Epidermal melanocyte (primary cell): ENCODE data around the gene HS3ST4.
"Not testable (repeated sequence)": the region's sequence is repeated elsewhere in the genome, so short reads cannot be mapped to it uniquely, and the experiment has no call there.

Experiments
- DNase-seq: peaks from one replicate; pipeline ENCODE4 v3.0.0; 2011; ENCODE audit warnings: low spot score; ENCODE audit not compliant: insufficient read length

Gene HS3ST4

DNA sequence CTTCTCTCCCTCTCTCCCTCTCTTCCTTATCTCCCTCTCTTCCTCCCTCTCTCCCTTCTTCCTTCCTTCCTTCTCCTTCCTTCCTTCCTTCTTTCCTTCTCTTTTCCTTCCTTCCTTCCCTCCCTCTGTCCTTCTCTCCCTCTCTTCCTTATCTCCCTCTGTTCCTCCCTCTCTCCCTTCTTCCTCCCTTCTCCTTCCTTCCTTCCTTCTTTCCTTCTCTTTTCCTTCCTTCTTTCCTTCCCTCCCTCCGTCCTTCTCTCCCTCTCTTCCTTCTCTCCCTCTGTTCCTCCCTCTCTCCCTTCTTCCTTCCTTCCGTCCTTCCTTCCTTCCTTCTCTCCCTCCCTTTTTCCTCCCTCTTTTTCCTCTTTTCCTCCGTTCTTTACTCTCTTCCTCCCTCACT is 38.6 kb downstream of the HS3ST4 start:
- DNase-seq, result no peak

DNA sequence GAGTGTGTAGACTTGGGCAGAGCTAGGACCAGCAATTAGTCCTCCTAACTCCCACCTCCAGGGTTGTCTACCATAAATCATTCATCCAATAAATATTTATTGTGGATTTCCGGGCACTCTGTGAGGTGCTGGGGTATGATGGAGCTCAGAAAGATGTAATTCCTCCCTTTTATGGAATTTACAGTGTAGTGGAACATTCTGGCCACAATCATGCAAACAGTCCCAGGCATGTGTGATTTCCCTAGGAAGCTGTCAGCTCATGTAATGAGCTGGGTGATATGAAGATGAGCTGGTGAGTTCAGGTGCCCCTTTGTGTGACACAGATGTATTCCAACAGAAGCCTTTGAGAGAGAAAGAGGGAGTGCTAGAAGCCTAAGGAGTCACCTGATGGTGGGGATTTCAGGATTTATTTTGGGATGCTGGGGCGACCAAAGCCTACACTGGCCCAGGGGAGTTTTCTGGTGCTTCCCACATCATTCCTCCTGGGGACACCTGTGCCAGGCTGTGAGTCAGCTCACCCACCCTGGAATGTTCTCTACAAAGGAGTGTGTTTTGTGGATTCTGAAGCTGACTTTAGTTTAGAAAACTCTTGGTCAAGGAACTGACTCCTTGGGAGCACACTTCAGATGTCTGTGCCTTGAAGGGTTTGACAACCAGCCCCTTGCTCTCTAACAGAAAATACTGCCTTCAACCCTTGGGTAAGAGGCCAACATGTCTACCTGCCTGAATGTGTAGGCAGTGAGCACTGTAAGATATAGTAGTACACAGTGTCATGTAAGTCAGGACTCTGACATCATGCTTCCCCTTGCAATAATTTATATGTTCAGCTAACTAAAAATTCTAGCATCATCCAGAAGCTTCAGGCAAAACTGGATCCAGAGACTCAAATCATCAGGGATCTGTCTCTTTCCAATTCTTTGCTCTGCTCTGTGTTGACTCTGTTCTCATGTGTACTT is 42.9 kb downstream of the HS3ST4 start:
- no peak for DNase-seq

DNA sequence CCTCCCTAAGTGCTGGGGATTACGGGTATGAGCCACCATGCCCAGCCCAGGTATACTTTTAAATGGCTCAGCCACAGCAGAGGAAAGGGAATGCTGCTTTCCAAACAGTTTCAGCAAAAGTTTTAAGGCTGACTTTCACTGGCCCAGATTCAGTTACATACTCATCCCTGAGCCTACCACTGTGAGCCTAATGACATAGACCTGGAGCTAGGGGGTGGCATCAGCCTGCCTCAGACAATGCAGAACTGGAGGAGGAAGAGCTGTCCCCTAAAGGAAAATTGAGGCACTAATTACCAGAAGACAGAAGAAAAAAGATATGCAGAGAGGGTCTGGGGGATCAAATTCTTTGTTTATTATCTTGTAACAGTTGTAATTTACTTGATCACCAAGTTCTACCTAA is 43.9 kb downstream of the HS3ST4 start:
- no peak for DNase-seq

DNA sequence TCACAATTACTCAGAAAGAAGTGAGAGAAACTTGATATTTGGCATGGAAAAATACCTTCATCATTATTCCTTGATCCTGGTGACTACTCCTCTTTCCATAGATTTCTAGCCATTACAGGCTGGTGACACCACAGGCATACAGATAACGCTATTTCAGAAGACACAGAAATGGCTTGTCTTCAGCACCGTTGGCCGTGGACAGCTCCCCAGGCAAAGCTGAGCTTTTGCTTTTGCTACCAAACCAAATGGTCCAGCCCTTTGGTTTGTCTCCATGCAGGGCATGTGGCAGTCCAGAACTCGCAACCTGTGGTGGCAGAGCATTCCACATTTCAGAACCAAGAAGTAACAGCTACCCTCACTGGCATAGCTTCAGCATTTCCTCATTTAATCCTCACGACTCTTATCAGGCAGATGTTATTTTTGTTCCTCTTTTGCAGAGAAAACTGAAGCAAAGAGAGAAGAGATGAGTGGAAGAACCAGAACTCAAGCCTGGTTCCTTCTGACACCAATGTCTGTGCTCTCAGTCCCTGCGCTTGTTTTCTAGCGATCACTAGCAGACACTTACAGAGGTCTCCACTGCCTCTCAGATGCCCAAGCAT is 55.5 kb downstream of the HS3ST4 start:
- no peak for DNase-seq

- no peak for DNase-seq
Measured at GRCh38 chr16:25748092-25748654, 56.4 kb downstream of the HS3ST4 start.

DNA sequence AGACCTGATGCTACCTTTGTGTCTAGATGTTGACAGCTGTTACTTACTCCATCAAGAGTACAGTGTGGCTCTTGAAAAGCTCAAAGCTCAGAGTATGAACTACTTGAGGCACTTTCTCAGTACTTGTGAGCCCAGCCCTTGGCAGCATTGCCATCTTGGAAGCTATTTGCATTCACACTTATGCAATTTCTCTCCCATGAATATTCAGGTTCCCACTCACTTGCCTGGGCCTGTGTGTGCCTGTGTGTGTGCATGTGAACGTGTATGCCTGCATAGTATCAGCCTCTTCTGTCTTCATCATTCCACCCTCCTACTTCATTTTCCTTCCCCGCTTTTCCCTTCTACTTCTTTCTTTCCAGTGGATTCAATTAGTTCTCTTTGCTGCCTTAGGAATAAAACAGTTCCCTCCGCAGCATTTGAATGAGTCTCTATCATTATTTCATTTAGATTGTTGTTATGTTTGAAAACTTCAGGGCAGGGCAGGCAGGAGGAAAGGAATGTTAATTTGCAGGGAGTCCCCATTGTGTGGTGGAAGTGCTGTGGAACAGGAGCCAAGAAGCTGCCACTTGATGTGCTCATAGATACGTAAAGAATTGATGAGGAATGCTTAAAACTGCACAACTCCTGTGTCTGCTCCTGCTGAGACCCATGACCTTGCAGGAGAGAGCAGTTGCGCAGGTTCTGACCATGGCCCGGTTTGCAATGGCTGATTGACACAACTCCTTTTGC is 58.9 kb downstream of the HS3ST4 start:
- DNase-seq, result no peak

DNA sequence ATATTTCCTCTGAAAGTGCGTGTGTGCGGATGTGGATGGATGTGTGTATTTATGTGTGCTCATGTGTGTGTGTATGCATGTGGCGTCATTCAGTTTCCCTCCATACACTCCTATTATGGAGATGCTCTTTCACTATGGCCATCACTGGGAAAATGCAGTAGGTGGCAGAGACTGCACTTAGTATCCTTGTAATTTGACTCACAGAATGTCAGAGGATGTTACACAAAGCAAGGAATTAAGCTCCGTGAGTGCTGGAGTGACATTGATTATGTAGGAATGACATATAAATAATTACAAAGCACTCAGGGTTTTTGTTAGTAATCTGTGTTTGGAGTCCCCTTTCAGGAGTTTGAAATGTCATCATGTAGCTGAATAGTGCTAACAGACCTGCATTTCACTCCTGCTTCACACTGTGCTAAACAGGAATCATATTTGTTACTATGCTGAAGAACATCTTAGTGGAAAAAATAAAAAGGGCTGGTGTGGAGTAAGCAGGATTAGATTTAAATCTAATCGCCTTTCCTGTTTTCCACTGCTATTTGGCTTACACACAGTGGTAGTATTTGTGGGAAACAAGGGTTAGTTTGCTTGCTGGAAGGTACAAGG is 59.6 kb downstream of the HS3ST4 start:
- no peak for DNase-seq

DNA sequence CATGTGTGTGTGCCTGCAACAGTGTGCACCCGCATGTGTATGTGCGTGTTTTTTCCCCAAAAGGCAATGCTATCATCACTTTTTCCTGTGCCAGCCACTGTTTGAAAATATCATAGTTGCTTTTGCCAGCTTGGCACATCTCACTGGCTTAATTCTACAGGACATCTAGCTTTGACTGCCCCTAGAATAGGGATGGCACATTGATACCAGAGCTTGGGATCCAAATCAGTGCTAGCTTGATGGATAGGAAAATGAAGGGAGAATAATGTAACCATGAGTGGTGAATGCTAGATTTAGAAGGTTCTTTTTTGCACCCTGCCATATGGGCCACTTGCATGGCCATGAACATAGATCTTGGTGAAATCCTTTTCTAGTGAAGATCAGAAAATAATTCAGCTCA is 72.7 kb downstream of the HS3ST4 start:
- no peak for DNase-seq

GRCh38 chr16:25771216-25771615 is 79.5 kb downstream of the HS3ST4 start:
- no peak for DNase-seq

GRCh38 chr16:25771812-25772568 is 80.2 kb downstream of the HS3ST4 start:
- no peak for DNase-seq

GRCh38 chr16:25776214-25776613 is 84.5 kb downstream of the HS3ST4 start:
- not testable (repeated sequence) for DNase-seq

GRCh38 chr16:25783226-25783625 is 91.5 kb downstream of the HS3ST4 start:
- no peak for DNase-seq

- no peak for DNase-seq
Measured at GRCh38 chr16:25785361-25785760, 93.6 kb downstream of the HS3ST4 start.

DNA sequence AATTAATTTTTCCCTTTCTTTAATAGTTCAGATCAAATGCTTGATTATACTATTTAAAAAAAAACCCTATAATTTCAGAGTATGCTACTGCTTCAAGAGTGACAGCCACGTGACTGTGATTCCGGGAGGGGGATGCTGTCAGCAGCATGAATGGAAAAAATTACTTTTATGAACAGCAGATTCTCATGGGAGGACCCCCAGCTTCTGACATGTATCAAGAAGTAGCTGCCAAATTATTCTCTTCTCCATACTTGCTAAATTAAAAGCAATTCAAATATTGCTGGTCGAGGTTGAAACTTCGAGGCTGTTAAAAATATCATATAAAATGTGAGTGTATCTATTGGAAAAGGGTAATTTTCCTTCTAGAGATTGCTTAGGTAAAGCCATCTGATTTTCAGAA is 95.0 kb downstream of the HS3ST4 start:
- no peak for DNase-seq

DNA sequence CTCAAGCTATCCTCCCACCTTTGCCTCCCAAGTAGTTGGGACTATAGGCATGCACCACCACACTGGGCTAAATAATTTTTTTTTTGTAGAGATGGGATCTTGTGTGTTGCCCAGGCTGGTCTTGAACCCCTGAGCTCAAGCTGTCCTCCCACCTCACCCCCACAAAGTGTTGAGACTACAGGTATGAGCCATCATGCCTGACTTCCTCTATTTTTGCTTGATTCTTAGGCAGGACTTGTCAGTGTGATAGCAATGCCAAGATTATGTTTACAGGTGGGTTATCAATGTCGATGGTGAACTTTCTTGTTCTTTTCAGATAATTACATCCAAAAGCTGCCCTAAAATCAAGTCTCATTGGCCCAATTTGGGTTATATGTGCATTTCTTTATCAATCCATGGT is 96.9 kb downstream of the HS3ST4 start:
- DNase-seq, result no peak

DNA sequence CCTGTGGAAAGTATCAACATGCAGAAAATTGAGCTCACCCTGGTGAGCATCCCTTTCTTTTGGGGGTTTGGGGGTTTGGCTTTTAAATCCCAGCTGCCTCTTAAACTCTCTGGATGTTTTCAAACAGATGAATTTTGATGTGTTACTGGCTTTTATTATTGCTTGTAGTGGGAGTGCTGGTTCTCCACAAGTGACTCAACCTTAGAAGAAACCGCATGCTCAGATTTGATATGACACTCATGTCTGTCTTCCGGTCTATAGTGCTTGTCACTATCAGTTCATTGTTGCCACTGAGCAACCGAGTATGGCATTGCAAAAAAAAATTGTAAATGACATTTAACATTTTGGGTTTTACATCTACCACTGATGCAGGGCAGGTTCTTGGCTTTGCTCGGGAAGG is 104.5 kb downstream of the HS3ST4 start:
- no peak for DNase-seq

GRCh38 chr16:25798065-25798464 is 106.3 kb downstream of the HS3ST4 start:
- no peak for DNase-seq

DNA sequence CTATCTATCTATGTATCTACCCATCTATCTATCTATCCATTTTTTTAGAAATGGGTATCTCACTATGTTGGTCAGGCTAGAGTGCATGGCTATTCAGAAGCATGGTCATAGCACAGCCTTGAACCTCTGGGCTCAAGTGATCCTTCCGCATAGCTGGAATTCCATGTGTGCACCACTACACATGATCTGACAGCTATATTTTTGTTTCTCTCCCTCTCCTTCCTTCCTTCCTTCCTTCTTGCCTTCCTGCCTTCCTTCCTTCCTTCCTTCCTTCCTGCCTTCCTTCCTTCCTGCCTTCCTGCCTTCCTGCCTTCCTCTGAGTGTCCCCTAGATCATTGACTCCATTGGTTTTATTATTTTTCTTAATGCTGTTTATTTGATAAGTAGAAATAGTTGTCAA is 108.1 kb downstream of the HS3ST4 start:
- no peak for DNase-seq

DNA sequence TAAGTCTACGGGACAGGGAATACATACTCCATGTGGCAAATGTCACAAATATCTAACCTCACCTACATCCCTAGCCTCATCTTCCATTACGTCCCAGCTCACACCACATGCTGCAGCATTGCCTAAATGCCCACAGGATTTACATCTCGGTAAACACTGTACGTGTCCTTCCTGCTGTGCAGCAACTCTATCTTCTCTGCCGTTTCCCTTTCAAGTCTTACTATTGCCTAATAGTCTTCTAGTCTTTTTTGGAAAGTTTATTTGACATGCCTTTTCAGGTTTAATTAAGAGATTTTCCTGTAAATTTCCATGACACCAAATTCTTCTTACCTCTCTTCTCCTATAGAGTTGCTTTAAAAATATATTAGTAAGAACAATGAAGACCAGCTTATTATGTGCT is 120.5 kb downstream of the HS3ST4 start:
- DNase-seq, result no peak

DNA sequence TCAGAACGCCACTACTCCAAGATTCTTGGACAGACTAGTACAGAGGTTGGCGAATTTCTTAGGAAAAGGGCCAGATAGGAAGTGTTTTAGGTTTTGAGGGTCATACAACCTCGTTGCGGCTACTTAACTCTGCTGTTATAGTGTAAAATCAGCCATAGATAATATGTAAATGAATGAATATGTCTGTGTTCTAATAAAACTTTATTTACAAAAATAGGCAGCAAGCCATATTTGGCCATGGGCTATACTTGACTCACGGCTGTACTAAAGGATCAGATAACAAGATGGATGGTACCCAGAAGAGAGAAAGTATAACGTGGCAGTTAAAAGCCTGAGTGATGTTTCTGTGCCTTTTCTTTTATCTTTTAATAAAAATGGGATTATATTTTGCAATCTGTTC is 125.5 kb downstream of the HS3ST4 start:
- no peak for DNase-seq

- DNase-seq, result no peak
Measured at GRCh38 chr16:25817876-25818275, 126.1 kb downstream of the HS3ST4 start.
